Measurements from ENCODE around the gene RBM20.
"Not testable (repeated sequence)": the region's sequence is repeated elsewhere in the genome, so short reads cannot be mapped to it uniquely, and the experiment has no call there.

The RBM20 gene

GRCh38 chr10:110664483-110665420 lies 20.6 kb downstream of the RBM20 start:
- Histone ChIP-seq H3K4me2 (ENCODE audit: low read depth, low read length) (no peak overlapping the region), H3K27me3 (replicated peaks; ENCODE audit: insufficient read depth, low read length) (no peaks in the 10 kb centered on the region), H3K79me2 (ENCODE audit: low read length) (no peaks in the 10 kb centered on the region), H3K4me1 (ENCODE audit: low read length) (peaks cover 6% of the 10 kb centered on the region; the same call in 1 of the 2 replicates), H3K9me2 (replicated peaks; ENCODE audit: insufficient read depth, low read length) (no peaks in the 10 kb centered on the region), H3K4me3 (ENCODE audit: low read length) (no peak overlapping the region), H3K9me3 (replicated peaks; ENCODE audit: insufficient read depth, low read length) (no peaks in the 10 kb centered on the region), H2AFZ (ENCODE audit: low read length) (no peak overlapping the region), H3K9ac (ENCODE audit: low read length) (no peak overlapping the region), H4K20me1 (ENCODE audit: insufficient read depth, low read length) (no peaks in the 10 kb centered on the region), H3K36me3 (replicated peaks; ENCODE audit: insufficient read depth, low read length) (no peaks in the 10 kb centered on the region), H3K27ac (ENCODE audit: low read length) (no peak overlapping the region), H3F3A (ENCODE audit: insufficient read depth, low read length) (no peaks in the 10 kb centered on the region)
- DNase-seq, result no peak
- TF ChIP-seq EZH2phosphoT487 (IDR thresholded peaks at IDR 0.05; ENCODE audit: low read length) (no peak), EZH2 (optimal IDR thresholded peaks at IDR 0.05; ENCODE audit: low read depth, low read length) (no peak), CTCF (IDR thresholded peaks at IDR 0.05; ENCODE audit: low read length) (no peak)

GRCh38 chr10:110666259-110666658 lies 22.1 kb downstream of the RBM20 start:
- not testable (repeated sequence) for H2AFZ ChIP-seq (ENCODE audit: low read length); DNase-seq; H3K27me3 ChIP-seq (replicated peaks; ENCODE audit: insufficient read depth, low read length); H3K4me3 ChIP-seq (ENCODE audit: low read length); H3K27ac ChIP-seq (ENCODE audit: low read length); H3K36me3 ChIP-seq (replicated peaks; ENCODE audit: insufficient read depth, low read length); H4K20me1 ChIP-seq (ENCODE audit: insufficient read depth, low read length); H3K9ac ChIP-seq (ENCODE audit: low read length); H3F3A ChIP-seq (ENCODE audit: insufficient read depth, low read length); H3K79me2 ChIP-seq (ENCODE audit: low read length); H3K9me3 ChIP-seq (replicated peaks; ENCODE audit: insufficient read depth, low read length); H3K4me2 ChIP-seq (ENCODE audit: low read depth, low read length); H3K9me2 ChIP-seq (replicated peaks; ENCODE audit: insufficient read depth, low read length); H3K4me1 ChIP-seq (ENCODE audit: low read length)

- H3K36me3 ChIP-seq (replicated peaks; ENCODE audit: insufficient read depth, low read length), result no peaks in the 10 kb centered on the region
- H3K79me2 ChIP-seq (ENCODE audit: low read length), result no peaks in the 10 kb centered on the region
- no peak overlapping the region for H3K4me2 ChIP-seq (ENCODE audit: low read depth, low read length)
- no peaks in the 10 kb centered on the region for H3F3A ChIP-seq (ENCODE audit: insufficient read depth, low read length)
- H3K4me3 ChIP-seq (ENCODE audit: low read length), result no peak overlapping the region
- no peaks in the 10 kb centered on the region for H3K27me3 ChIP-seq (replicated peaks; ENCODE audit: insufficient read depth, low read length)
- H3K9ac ChIP-seq (ENCODE audit: low read length), result no peak overlapping the region
- H3K9me2 ChIP-seq (replicated peaks; ENCODE audit: insufficient read depth, low read length), result no peaks in the 10 kb centered on the region
- no peak overlapping the region for H2AFZ ChIP-seq (ENCODE audit: low read length)
- peaks cover 6% of the 10 kb centered on the region; the same call in 1 of the 2 replicates for H3K4me1 ChIP-seq (ENCODE audit: low read length)
- no peaks in the 10 kb centered on the region for H4K20me1 ChIP-seq (ENCODE audit: insufficient read depth, low read length)
- no peak for TF ChIP-seq EZH2 (optimal IDR thresholded peaks at IDR 0.05; ENCODE audit: low read depth, low read length)
- TF ChIP-seq EZH2phosphoT487 (IDR thresholded peaks at IDR 0.05; ENCODE audit: low read length), result no peak
- no peak for TF ChIP-seq CTCF (IDR thresholded peaks at IDR 0.05; ENCODE audit: low read length)
- no peaks in the 10 kb centered on the region for H3K9me3 ChIP-seq (replicated peaks; ENCODE audit: insufficient read depth, low read length)
- H3K27ac ChIP-seq (ENCODE audit: low read length), result no peak overlapping the region
- DNase-seq, result no peak
Observed at GRCh38 chr10:110666673-110667072, 22.5 kb downstream of the RBM20 start.

Data from MM.1S (cell line).